ENCODE data around the gene CAPN5.

CAPN5 gene

GRCh38 chr11:77103319-77103718, 36.5 kb downstream of the CAPN5 start:
- no peak overlapping the region for H3K4me3 ChIP-seq (ENCODE audit: low read depth, low read length)
- TF ChIP-seq, protein P1, sequence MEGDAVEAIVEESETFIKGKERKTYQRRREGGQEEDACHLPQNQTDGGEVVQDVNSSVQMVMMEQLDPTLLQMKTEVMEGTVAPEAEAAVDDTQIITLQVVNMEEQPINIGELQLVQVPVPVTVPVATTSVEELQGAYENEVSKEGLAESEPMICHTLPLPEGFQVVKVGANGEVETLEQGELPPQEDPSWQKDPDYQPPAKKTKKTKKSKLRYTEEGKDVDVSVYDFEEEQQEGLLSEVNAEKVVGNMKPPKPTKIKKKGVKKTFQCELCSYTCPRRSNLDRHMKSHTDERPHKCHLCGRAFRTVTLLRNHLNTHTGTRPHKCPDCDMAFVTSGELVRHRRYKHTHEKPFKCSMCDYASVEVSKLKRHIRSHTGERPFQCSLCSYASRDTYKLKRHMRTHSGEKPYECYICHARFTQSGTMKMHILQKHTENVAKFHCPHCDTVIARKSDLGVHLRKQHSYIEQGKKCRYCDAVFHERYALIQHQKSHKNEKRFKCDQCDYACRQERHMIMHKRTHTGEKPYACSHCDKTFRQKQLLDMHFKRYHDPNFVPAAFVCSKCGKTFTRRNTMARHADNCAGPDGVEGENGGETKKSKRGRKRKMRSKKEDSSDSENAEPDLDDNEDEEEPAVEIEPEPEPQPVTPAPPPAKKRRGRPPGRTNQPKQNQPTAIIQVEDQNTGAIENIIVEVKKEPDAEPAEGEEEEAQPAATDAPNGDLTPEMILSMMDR (IDR thresholded peaks at IDR 0.05; ENCODE audit: control insufficient read depth, extremely low read depth, insufficient read depth): no peak
- no peak for DNase-seq (ENCODE audit: low read depth)

- no peak overlapping the region for H3K4me3 ChIP-seq (ENCODE audit: low read depth, low read length)
- DNase-seq (ENCODE audit: low read depth): no peak
- TF ChIP-seq, protein P1 (IDR thresholded peaks at IDR 0.05; ENCODE audit: control insufficient read depth, extremely low read depth, insufficient read depth): no peak
These were observed 38.0 kb downstream of the CAPN5 start for GRCh38 chr11:77104727-77105126.

DNA sequence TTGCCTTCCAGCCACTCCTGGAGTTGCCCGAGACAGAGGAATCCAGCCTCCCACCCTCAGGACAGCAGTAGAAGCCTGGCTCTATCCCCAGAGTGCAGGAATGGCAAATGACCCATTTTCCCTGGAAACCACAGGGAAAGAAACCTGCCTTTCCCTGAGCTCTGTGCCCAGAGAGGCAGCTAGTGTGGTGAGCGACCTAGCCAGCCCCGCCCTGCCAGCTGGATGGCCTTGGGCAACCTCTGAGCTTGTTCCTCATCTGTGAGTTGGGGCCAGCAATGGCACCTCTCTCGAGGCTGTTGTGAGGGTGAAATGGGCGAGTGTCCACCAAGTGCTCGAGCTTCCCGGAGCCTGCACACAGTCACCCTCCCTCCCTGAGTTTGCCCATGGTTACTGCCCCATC, 39.5 kb downstream of the CAPN5 start:
- no peak for DNase-seq (ENCODE audit: low read depth)
- no peak overlapping the region for H3K4me3 ChIP-seq (ENCODE audit: low read depth, low read length)
- TF ChIP-seq, protein P1 (IDR thresholded peaks at IDR 0.05; ENCODE audit: control insufficient read depth, extremely low read depth, insufficient read depth): no peak

- no peak overlapping the region for H3K4me3 ChIP-seq (ENCODE audit: low read depth, low read length)
- TF ChIP-seq, protein P1 (IDR thresholded peaks at IDR 0.05; ENCODE audit: control insufficient read depth, extremely low read depth, insufficient read depth): no peak
- no peak for DNase-seq (ENCODE audit: low read depth)
These were observed 40.0 kb downstream of the CAPN5 start for GRCh38 chr11:77106759-77107158.

GRCh38 chr11:77107950-77108349, 41.2 kb downstream of the CAPN5 start:
- TF ChIP-seq, protein P1 (IDR thresholded peaks at IDR 0.05; ENCODE audit: control insufficient read depth, extremely low read depth, insufficient read depth): no peak
- DNase-seq (ENCODE audit: low read depth): no peak
- H3K4me3 ChIP-seq (ENCODE audit: low read depth, low read length): no peak overlapping the region

DNA sequence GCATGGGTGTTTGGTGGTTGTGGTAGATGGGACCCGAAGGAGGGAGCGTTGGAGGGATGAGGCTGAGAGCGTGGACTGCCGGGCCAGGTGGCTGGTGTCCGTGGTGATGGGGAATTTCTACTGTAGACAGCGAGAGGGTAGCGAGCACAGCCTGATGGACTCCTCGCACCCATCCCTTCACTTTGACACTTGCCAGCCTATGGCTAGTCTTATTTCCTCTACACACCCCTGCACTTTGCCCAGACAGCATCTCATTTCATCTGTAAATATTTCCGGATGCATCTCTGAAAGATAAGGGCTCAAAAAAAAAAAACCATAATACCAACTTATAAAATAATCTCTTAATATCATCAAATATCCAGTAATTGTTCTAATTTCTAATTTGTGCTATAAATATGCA, 41.7 kb downstream of the CAPN5 start:
- no peak overlapping the region for H3K4me3 ChIP-seq (ENCODE audit: low read depth, low read length)
- TF ChIP-seq, protein P1 (IDR thresholded peaks at IDR 0.05; ENCODE audit: control insufficient read depth, extremely low read depth, insufficient read depth): no peak
- DNase-seq (ENCODE audit: low read depth): no peak

- TF ChIP-seq, protein P1 (IDR thresholded peaks at IDR 0.05; ENCODE audit: control insufficient read depth, extremely low read depth, insufficient read depth): no peak
- no peak overlapping the region for H3K4me3 ChIP-seq (ENCODE audit: low read depth, low read length)
- DNase-seq (ENCODE audit: low read depth): no peak
These were observed 42.7 kb downstream of the CAPN5 start for GRCh38 chr11:77109236-77110019.

Data from LNCaP clone FGC (cell line).